Measurements from ENCODE around the gene SLC25A42.

The SLC25A42 gene

DNA sequence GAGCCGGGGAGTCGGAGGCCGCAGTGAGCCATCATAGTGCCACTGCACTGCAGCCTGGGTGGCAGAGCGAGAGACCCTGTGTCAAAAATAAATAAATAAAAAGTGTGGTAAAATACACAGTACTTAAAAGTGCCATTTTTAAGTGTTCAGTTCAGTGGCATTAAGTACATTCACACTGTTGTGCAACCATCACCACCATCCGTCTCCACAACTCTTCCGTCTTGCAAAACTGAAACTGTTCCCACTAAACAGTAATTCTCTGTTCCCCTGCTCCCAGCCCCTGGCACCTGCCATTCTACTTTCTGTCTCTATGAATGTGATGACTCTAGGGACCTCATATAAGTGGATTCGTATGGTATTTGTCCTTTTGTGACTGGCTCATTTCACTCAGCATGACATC is 13.3 kb downstream of the SLC25A42 start:
- H3K27ac Mint-ChIP-seq = no peak overlapping the region
- H3K27me3 Mint-ChIP-seq (ENCODE audit: low read depth) = no peaks in the 10 kb centered on the region
- no peak overlapping the region for H3K4me3 Mint-ChIP-seq
- peaks cover 3% of the 10 kb centered on the region for H3K36me3 Mint-ChIP-seq (ENCODE audit: low read depth)
- H3K9me3 Mint-ChIP-seq = no peaks in the 10 kb centered on the region
- H3K4me1 Mint-ChIP-seq = peaks cover 4% of the 10 kb centered on the region
- TF ChIP-seq, protein P1, sequence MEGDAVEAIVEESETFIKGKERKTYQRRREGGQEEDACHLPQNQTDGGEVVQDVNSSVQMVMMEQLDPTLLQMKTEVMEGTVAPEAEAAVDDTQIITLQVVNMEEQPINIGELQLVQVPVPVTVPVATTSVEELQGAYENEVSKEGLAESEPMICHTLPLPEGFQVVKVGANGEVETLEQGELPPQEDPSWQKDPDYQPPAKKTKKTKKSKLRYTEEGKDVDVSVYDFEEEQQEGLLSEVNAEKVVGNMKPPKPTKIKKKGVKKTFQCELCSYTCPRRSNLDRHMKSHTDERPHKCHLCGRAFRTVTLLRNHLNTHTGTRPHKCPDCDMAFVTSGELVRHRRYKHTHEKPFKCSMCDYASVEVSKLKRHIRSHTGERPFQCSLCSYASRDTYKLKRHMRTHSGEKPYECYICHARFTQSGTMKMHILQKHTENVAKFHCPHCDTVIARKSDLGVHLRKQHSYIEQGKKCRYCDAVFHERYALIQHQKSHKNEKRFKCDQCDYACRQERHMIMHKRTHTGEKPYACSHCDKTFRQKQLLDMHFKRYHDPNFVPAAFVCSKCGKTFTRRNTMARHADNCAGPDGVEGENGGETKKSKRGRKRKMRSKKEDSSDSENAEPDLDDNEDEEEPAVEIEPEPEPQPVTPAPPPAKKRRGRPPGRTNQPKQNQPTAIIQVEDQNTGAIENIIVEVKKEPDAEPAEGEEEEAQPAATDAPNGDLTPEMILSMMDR (IDR thresholded peaks at IDR 0.05; ENCODE audit: unreplicated experiment in 3 of 3) = no peak

DNA sequence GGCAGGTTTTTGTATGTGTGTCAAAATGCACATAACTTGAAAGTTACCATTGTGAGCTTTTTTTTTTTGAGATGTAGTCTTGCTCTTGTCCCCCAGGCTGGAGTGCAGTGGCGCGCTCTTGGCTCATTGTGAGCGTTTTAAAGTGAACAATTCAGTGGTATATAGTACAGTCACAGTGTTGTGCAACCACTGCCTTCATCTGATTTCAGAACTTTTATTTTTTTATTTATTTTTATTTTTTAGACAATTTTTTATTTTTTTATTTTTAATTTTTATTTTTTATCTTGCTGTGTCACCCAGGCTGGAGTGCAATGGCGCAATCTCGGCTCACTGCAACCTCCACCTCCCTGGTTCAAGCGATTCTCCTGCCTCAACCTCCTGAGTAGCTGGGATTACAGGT is 15.0 kb downstream of the SLC25A42 start:
- peaks cover 3% of the 10 kb centered on the region for H3K36me3 Mint-ChIP-seq (ENCODE audit: low read depth)
- peaks cover 7% of the 10 kb centered on the region for H3K4me1 Mint-ChIP-seq
- no peaks in the 10 kb centered on the region for H3K9me3 Mint-ChIP-seq
- no peak overlapping the region for H3K27ac Mint-ChIP-seq
- no peaks in the 10 kb centered on the region for H3K27me3 Mint-ChIP-seq (ENCODE audit: low read depth)
- TF ChIP-seq, protein P1 (IDR thresholded peaks at IDR 0.05; ENCODE audit: unreplicated experiment in 3 of 3) = no peak
- no peak overlapping the region for H3K4me3 Mint-ChIP-seq

DNA sequence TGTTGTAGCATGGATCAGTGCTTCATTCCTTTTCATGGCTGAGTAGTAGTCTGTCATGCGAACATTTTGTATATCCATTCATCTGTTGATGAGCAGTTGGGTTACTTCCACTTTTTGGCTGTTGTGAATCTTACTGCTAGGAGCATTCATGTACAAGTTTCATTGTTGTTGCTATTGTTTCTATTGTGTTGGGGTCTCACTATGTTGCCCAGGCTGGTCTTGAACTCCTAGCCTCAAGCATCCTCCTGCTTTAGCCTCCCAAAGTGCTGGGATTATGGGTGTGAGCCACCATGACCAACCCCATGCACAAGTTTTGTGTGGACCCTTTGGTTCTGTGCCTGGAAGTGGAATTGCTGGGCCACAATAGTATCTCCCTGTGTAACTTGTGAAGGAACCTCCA is 15.8 kb downstream of the SLC25A42 start:
- Mint-ChIP-seq H3K27ac (no peak overlapping the region), H3K9me3 (no peaks in the 10 kb centered on the region), H3K4me1 (peaks cover 7% of the 10 kb centered on the region), H3K36me3 (ENCODE audit: low read depth) (peaks cover 3% of the 10 kb centered on the region), H3K27me3 (ENCODE audit: low read depth) (no peaks in the 10 kb centered on the region), H3K4me3 (no peak overlapping the region)
- TF ChIP-seq, protein P1 (IDR thresholded peaks at IDR 0.05; ENCODE audit: unreplicated experiment in 3 of 3) = no peak

DNA sequence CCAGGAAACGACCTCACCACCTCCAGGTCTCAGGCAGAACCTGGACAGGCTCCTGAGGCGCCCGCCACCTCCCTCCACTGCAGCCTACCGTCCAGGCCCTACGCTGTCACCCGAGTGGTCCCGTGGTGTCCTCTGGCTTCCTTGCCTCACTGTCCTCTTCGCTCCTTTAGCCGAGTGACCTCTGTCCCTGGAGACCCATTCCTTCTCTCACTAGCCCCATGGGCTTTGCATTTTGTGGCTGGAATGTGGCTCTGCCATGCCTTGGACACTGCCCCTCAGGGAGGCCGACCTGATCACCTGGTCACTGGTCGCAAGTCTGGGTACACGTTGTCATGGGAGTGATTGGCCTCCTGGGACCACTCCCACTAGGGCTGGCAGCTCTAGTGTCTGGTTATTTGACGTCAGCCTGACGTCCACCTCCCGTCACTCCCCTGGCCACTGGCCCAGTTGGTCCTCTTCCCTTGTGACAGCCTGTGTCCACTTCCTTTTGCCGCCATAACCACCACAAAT is 17.9 kb downstream of the SLC25A42 start:
- Mint-ChIP-seq H3K27ac (no peak overlapping the region), H3K4me3 (no peak overlapping the region), H3K36me3 (ENCODE audit: low read depth) (peaks cover 3% of the 10 kb centered on the region), H3K9me3 (no peaks in the 10 kb centered on the region), H3K4me1 (peaks cover 7% of the 10 kb centered on the region), H3K27me3 (ENCODE audit: low read depth) (no peaks in the 10 kb centered on the region)
- TF ChIP-seq, protein P1 (IDR thresholded peaks at IDR 0.05; ENCODE audit: unreplicated experiment in 3 of 3) = no peak

DNA sequence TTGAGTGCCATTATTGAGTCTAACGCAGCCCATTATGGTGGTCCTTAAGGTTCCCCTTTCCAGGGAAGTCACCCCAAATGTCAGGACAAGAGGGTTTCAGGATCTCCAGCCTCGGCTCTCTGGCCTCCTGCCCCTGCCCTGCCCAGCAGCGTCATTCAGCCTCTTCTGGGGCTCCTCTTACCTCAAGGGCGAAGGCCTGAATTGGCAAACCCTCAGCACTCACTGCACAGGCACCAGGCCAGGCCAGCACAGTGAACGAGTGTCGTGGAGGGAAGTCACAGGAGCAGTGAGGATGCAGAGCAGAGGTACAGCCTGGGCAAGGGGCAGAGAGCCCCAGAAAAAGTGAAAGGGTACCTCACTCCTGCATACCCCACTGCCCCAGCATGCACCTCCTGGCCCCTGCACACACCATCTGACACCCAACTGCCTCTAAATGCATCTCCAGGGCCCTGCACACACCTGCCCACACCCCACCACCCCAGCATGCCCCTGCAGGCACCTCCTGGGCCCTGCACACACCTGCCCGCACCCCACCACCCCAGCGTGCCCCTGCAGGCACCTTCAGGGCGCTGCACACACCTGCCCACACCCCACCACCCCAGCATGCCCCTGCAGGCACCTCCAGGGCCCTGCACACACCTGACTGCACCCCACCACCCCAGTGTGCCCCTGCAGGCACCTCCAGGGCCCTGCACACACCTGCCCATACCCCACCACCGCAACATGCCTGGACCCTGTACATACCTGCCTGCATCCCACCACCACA is 19.8 kb downstream of the SLC25A42 start:
- Mint-ChIP-seq H3K27ac (no peak overlapping the region), H3K36me3 (ENCODE audit: low read depth) (no peaks in the 10 kb centered on the region), H3K4me3 (no peak overlapping the region), H3K4me1 (peaks cover 11% of the 10 kb centered on the region), H3K9me3 (no peaks in the 10 kb centered on the region), H3K27me3 (ENCODE audit: low read depth) (no peaks in the 10 kb centered on the region)
- TF ChIP-seq, protein P1 (IDR thresholded peaks at IDR 0.05; ENCODE audit: unreplicated experiment in 3 of 3) = no peak

DNA sequence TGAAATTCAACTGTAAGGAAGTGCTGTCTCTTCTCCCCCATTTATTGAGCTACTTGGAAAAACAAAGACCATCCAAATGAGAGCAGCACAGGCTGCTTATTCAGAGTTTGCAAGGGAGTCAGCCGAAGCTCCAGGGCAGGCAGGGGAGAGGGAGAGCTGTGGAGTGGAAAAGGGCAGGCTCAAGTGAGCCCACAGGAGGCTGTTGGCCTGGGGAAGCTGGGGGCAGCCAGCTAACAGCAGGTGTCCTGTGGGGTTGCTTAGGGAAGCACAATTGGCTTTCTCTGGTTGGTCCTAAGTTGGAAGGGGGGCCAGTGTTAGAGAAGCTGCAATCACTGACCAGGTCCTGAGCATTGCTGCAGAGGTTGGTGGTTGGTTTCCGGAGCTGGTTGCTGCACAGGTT is 23.9 kb downstream of the SLC25A42 start:
- H3K27me3 Mint-ChIP-seq (ENCODE audit: low read depth) = no peaks in the 10 kb centered on the region
- H3K9me3 Mint-ChIP-seq = no peaks in the 10 kb centered on the region
- TF ChIP-seq, protein P1 (IDR thresholded peaks at IDR 0.05; ENCODE audit: unreplicated experiment in 3 of 3) = no peak
- H3K36me3 Mint-ChIP-seq (ENCODE audit: low read depth) = no peaks in the 10 kb centered on the region
- H3K4me1 Mint-ChIP-seq = peaks cover 9% of the 10 kb centered on the region
- H3K4me3 Mint-ChIP-seq = no peak overlapping the region
- peak overlapping the region in 2 of 3 experiments; percentile 13 to 54 for H3K27ac Mint-ChIP-seq

Data from nephron (organoid).